Kidney epithelial cell (primary cell): ENCODE data around the gene MSN. TPM values are rescaled to one million over a fixed set of nuclear protein-coding genes. Genes with fewer than 3 reads are reported as not detected.

Source experiments
- DNase-seq: peaks from one replicate; pipeline ENCODE4 v3.0.0-alpha.2; 2010; ENCODE audit warnings: low read depth
- H3K27me3 ChIP-seq: 2 replicates; pipeline ENCODE4 v1.6.0; 2011; ENCODE audit warnings: low read length; ENCODE audit not compliant: control insufficient read depth, insufficient read depth
- H3K36me3 ChIP-seq: 2 replicates; pipeline ENCODE4 v1.5.1; 2011; ENCODE audit warnings: low read length; ENCODE audit not compliant: control insufficient read depth, insufficient read depth
- H3K4me3 ChIP-seq: 2 replicates; pipeline ENCODE4 v1.5.1; 2011; ENCODE audit warnings: low read depth, mild to moderate bottlenecking, control low read depth, low read length
- CTCF ChIP-seq: IDR thresholded peaks from 2 replicates; pipeline ENCODE4 v1.5.1; 2011; ENCODE audit warnings: mild to moderate bottlenecking, moderate library complexity, low read length, control low read depth, inconsistent platforms; ENCODE audit not compliant: insufficient read depth, poor library complexity, severe bottlenecking
- total RNA-seq: library from RNA; depleted of rRNA; stranded (reverse); fragments of >200 nt; gene quantifications from 2 replicates; pipeline ENCODE4 v1.2.3, GENCODE V29; 2015

Gene MSN
- total RNA-seq, 1 donor from 2014 or later, result 402 TPM

- DNase-seq, result no peak
- Histone ChIP-seq H3K4me3 (no peak overlapping the region), H3K36me3 (no peaks in the 10 kb centered on the region), H3K27me3 (no peaks in the 10 kb centered on the region)
- no peak for TF ChIP-seq CTCF
Observed at GRCh38 chrX:65696613-65697012, 29.2 kb downstream of the MSN start.

DNA sequence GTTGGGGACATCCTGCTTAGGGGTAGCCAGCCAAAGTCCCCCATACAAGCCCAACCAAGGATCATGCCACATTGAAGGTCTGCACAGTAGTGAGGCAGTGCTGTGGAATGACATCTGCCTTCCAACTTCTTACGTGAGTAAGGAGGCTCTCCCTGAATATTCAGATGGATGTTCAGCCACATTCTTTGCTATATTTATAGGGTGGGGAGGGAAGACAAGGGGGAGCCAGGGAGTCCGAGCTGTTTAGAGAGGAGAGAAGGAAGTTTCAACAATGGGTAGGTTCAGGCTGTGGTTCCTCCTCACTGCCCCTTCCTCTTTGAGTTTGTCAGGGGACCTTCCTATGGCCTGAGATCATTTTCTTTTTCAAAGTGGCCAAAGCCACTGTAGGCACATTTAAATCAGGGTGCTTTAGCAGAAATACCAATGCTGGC, 29.8 kb downstream of the MSN start:
- DNase-seq, result no peak
- Histone ChIP-seq H3K27me3 (no peaks in the 10 kb centered on the region), H3K36me3 (no peaks in the 10 kb centered on the region), H3K4me3 (no peak overlapping the region)
- TF ChIP-seq CTCF, result no peak

DNA sequence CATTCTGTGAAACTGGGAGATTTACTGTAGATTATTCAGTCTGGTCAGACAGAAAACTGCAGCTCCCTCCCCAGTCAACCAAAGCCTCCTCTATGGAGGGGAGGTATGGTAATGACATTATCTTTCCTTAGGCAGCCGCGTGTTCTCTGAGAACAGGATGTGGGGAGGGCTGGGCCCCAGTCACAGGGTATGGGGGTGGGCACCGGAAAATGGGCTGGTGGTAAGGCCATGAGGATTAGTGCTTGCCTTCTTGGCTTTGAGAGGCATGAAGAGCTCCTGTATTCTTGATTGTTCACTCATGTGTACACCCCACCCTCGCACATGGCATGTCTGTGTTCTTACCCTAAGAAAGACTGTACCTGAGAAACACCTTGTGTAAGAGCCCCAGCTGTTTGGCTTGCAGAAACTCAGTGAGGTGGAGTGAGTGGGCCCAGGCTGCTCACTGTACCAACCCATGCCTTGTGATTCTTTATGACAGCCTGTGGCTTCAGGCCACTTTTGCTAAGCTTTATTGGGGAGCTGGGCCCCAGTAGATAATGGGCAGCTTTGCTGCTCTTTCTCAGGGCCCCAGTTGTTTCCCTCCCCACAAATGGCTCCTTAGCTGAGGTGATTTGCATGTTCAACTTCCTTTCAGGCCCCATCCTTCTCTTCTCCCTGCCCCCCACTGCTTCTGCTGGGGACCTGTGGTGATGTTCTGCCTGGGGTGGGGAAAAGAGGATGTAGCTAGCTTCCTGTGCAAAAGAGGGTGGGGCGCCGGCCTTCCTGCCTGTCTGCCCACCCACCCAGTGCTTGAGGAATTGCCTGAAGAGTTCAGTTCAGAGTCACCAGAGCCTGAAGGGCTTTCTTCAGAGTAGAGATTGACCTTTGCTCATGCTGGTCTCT, 30.7 kb downstream of the MSN start:
- no peak for DNase-seq
- no peak for TF ChIP-seq CTCF
- Histone ChIP-seq H3K4me3 (no peak overlapping the region), H3K36me3 (no peaks in the 10 kb centered on the region), H3K27me3 (no peaks in the 10 kb centered on the region)

GRCh38 chrX:65702956-65703355, 35.5 kb downstream of the MSN start:
- Histone ChIP-seq H3K27me3 (no peaks in the 10 kb centered on the region), H3K4me3 (no peak overlapping the region), H3K36me3 (no peaks in the 10 kb centered on the region)
- TF ChIP-seq CTCF, result no peak
- no peak for DNase-seq

GRCh38 chrX:65705439-65705838, 38.0 kb downstream of the MSN start:
- H3K4me3 ChIP-seq, result no peak overlapping the region
- TF ChIP-seq CTCF, result no peak
- H3K36me3 ChIP-seq, result no peaks in the 10 kb centered on the region
- no peaks in the 10 kb centered on the region for H3K27me3 ChIP-seq
- DNase-seq, result no peak
